ENCODE data around the gene RHOBTB1.

DNA sequence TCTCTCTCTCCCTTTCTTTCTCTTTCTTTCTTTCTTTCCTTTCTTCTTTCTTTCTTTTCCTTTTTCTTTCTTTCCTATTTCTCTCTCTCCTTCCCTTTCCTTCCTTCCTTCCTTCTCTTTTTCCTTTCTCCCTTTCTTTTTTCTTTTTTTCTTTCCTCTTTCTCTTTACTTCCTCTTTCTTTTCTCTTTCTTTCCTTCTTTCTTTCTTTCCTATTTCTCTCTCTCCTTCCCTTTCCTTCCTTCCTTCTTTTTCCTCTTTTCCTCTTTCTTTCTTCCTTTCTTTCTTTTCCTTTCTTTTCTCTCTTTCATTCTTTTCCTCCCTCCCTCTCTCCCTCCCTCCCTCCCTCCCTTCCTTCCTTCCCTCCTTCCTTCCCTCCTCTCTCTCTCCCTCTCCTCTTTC, 81.5 kb downstream of the RHOBTB1 start:
- TF ChIP-seq, protein P1, sequence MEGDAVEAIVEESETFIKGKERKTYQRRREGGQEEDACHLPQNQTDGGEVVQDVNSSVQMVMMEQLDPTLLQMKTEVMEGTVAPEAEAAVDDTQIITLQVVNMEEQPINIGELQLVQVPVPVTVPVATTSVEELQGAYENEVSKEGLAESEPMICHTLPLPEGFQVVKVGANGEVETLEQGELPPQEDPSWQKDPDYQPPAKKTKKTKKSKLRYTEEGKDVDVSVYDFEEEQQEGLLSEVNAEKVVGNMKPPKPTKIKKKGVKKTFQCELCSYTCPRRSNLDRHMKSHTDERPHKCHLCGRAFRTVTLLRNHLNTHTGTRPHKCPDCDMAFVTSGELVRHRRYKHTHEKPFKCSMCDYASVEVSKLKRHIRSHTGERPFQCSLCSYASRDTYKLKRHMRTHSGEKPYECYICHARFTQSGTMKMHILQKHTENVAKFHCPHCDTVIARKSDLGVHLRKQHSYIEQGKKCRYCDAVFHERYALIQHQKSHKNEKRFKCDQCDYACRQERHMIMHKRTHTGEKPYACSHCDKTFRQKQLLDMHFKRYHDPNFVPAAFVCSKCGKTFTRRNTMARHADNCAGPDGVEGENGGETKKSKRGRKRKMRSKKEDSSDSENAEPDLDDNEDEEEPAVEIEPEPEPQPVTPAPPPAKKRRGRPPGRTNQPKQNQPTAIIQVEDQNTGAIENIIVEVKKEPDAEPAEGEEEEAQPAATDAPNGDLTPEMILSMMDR (IDR thresholded peaks at IDR 0.05 in 4 of 5, conservative IDR thresholded peaks at IDR 0.05 in 1 of 5), result no peak
- no peak for TF ChIP-seq POLR2A (IDR thresholded peaks at IDR 0.05)
